Nephron progenitor cell (in vitro differentiated cells): Measurements from ENCODE around the gene FGG.

Experiments
- DNase-seq: peaks from one replicate; pipeline ENCODE4 v3.0.0; 2021
- H3K27ac Mint-ChIP-seq: 2 replicates; pipeline ENCODE4 v1.8.0; 2021; ENCODE audit warnings: mild to moderate bottlenecking, moderate library complexity, mixed read lengths
- H3K27me3 Mint-ChIP-seq: 2 replicates; pipeline ENCODE4 v1.8.0; 2021; ENCODE audit warnings: mild to moderate bottlenecking, low read depth, mixed read lengths; ENCODE audit not compliant: poor library complexity
- H3K36me3 Mint-ChIP-seq: 2 replicates; pipeline ENCODE4 v1.8.0; 2021; ENCODE audit warnings: low read depth, mixed read lengths
- H3K4me1 Mint-ChIP-seq: 2 replicates; pipeline ENCODE4 v1.8.0; 2021; ENCODE audit warnings: mixed read lengths
- H3K4me3 Mint-ChIP-seq: 2 replicates; pipeline ENCODE4 v1.8.0; 2021; ENCODE audit warnings: mild to moderate bottlenecking, moderate library complexity, mixed read lengths
- H3K9me3 Mint-ChIP-seq: 2 replicates; pipeline ENCODE4 v1.8.0; 2021; ENCODE audit warnings: mild to moderate bottlenecking, moderate library complexity, mixed read lengths
- CTCF ChIP-seq: fragments of 200-600 bp; sonication (generic); IDR thresholded peaks from 2 replicates; pipeline ENCODE4 v1.5.0; 2021; ENCODE audit warnings: antibody characterized with exemption

The FGG gene

GRCh38 chr4:154578919-154579318 lies 33.5 kb downstream of the FGG start:
- Mint-ChIP-seq H3K4me3 (no peak overlapping the region), H3K36me3 (no peaks in the 10 kb centered on the region), H3K4me1 (no peaks in the 10 kb centered on the region), H3K9me3 (no peaks in the 10 kb centered on the region), H3K27me3 (peaks cover 6% of the 10 kb centered on the region), H3K27ac (no peak overlapping the region)
- no peak for TF ChIP-seq CTCF
- no peak for DNase-seq

DNA sequence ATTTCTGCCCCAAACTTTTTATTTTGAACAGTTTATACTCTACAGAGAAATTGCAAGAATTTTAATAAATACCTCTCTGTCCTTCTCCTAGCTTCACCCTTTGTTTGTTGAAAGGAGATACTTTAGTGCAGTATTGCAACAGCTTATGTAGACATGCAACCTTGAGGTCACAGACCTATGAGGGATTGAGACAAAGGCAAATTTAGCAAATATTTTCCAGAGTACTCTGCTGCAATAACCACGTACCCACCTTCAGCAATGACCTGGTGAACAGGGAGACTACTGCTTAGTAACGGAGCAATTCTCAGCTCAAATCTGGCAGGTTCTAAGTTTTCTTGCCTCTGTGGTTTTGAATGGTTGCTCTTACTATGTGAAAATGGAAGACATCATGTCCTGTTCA lies 35.1 kb downstream of the FGG start:
- Mint-ChIP-seq H3K27ac (no peak overlapping the region), H3K4me3 (no peak overlapping the region), H3K4me1 (no peaks in the 10 kb centered on the region), H3K9me3 (no peaks in the 10 kb centered on the region), H3K27me3 (peaks cover 6% of the 10 kb centered on the region), H3K36me3 (no peaks in the 10 kb centered on the region)
- no peak for TF ChIP-seq CTCF
- DNase-seq, result no peak

DNA sequence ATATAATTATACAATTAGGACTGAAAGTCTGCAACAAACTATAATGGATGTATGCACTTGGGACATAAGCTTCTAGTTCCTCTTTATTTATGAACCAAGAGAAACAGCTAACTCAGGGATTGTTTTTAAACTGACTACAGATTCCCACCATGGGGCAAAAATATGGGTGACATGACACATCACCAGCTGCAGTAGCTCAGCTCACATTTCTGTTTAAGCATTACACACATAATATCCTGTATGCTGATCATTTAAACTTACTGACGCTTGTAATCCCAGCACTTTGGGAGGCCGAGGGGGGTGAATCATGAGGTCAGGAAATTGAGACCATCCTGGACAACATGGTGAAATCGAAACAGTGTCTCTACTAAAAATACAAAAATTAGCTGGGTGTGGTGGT lies 38.1 kb downstream of the FGG start:
- no peak for TF ChIP-seq CTCF
- Mint-ChIP-seq H3K4me3 (no peak overlapping the region), H3K27me3 (peaks cover 7% of the 10 kb centered on the region), H3K36me3 (no peaks in the 10 kb centered on the region), H3K9me3 (no peaks in the 10 kb centered on the region), H3K4me1 (no peaks in the 10 kb centered on the region), H3K27ac (no peak overlapping the region)
- no peak for DNase-seq

DNA sequence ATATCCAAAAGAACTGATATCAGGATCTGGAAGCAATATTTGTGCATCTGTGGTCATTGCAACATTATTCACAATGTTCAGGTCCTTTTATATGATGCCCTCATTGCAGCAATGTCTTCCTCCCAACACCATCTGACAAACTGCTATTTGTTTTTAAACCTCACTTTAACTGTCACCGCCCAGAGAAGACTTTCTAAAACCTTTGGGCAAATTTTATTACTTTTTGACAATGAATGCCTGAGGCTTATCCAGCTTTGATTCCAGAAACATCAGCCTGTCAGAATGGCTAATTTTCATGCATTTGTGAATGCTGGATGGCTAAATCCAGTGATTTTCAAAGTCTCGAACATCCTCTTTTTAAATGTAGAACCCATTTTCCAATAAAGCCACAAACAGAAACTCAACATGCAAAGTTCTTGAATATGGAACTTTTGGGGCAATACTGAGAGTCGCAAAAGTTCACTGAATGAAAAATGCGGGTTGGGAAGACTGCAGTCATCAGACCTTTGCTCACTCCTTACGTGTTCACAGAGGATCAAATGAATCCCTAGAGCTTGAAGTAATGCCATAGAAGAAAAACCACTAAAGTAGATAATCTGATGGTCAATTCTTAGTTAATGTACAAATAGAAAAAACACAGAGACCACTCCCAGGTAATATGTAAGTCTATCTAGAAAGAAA lies 39.1 kb downstream of the FGG start:
- TF ChIP-seq CTCF, result no peak
- no peaks in the 10 kb centered on the region for H3K4me1 Mint-ChIP-seq
- H3K4me3 Mint-ChIP-seq, result no peak overlapping the region
- no peaks in the 10 kb centered on the region for H3K9me3 Mint-ChIP-seq
- peaks cover 7% of the 10 kb centered on the region for H3K27me3 Mint-ChIP-seq
- H3K36me3 Mint-ChIP-seq, result no peaks in the 10 kb centered on the region
- DNase-seq, result no peak
- H3K27ac Mint-ChIP-seq, result no peak overlapping the region

GRCh38 chr4:154569584-154569983 lies 42.9 kb downstream of the FGG start:
- no peaks in the 10 kb centered on the region for H3K4me1 Mint-ChIP-seq
- TF ChIP-seq CTCF, result no peak
- no peak overlapping the region for H3K27ac Mint-ChIP-seq
- no peak for DNase-seq
- no peaks in the 10 kb centered on the region for H3K36me3 Mint-ChIP-seq
- no peaks in the 10 kb centered on the region for H3K9me3 Mint-ChIP-seq
- H3K27me3 Mint-ChIP-seq, result peaks cover 7% of the 10 kb centered on the region
- H3K4me3 Mint-ChIP-seq, result no peak overlapping the region

DNA sequence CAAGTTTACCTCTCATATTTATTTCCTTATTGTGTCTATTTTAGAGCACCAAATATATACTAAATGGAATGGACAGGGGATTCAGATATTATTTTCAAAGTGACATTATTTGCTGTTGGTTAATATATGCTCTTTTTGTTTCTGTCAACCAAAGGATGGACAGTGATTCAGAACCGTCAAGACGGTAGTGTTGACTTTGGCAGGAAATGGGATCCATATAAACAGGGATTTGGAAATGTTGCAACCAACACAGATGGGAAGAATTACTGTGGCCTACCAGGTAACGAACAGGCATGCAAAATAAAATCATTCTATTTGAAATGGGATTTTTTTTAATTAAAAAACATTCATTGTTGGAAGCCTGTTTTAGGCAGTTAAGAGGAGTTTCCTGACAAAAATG lies 43.4 kb downstream of the FGG start:
- Mint-ChIP-seq H3K4me3 (no peak overlapping the region), H3K9me3 (no peaks in the 10 kb centered on the region), H3K36me3 (no peaks in the 10 kb centered on the region), H3K27me3 (peaks cover 7% of the 10 kb centered on the region), H3K4me1 (no peaks in the 10 kb centered on the region), H3K27ac (no peak overlapping the region)
- DNase-seq, result no peak
- no peak for TF ChIP-seq CTCF
